ENCODE data around the gene SLC5A12. TPM values are rescaled to one million over a fixed set of nuclear protein-coding genes. Genes with fewer than 3 reads are reported as not detected.

Gene SLC5A12
- total and polyA plus RNA-seq, 8 donors = 0.08 to 0.70 (median 0.20) TPM; not detected in 3

- intact Hi-C loops (cut with DNase I) = no loop called here
- no peaks in the 10 kb centered on the region for H3K36me3 ChIP-seq
- H3K27me3 ChIP-seq = no peaks in the 10 kb centered on the region
- no peaks in the 10 kb centered on the region for H3K9me3 ChIP-seq
- H3K27ac ChIP-seq = no peak overlapping the region
- no peak overlapping the region for H3K4me3 ChIP-seq
- ATAC-seq = no peak
- no peaks in the 10 kb centered on the region for H3K4me1 ChIP-seq
- TF ChIP-seq CTCF (IDR thresholded peaks at IDR 0.05) = no peak
- no peak for DNase-seq
These were observed 25.5 kb downstream of the SLC5A12 start for GRCh38 chr11:26696330-26696729.

- intact Hi-C loops (cut with DNase I) = no loop called here
- Histone ChIP-seq H3K4me1 (no peaks in the 10 kb centered on the region), H3K27me3 (no peaks in the 10 kb centered on the region), H3K36me3 (no peaks in the 10 kb centered on the region), H3K9me3 (no peaks in the 10 kb centered on the region), H3K27ac (no peak overlapping the region), H3K4me3 (no peak overlapping the region)
- no peak for ATAC-seq
- no peak for DNase-seq
- no peak for TF ChIP-seq CTCF (IDR thresholded peaks at IDR 0.05)
These were observed 33.2 kb downstream of the SLC5A12 start for GRCh38 chr11:26688701-26689100.

GRCh38 chr11:26687351-26687750 lies 34.5 kb downstream of the SLC5A12 start:
- no peaks in the 10 kb centered on the region for H3K36me3 ChIP-seq
- no peaks in the 10 kb centered on the region for H3K27me3 ChIP-seq
- TF ChIP-seq CTCF (IDR thresholded peaks at IDR 0.05) = no peak
- ATAC-seq (no peak), DNase-seq (no peak)
- no peak overlapping the region for H3K4me3 ChIP-seq
- intact Hi-C loops (cut with DNase I) = no loop called here
- no peaks in the 10 kb centered on the region for H3K9me3 ChIP-seq
- no peaks in the 10 kb centered on the region for H3K4me1 ChIP-seq
- H3K27ac ChIP-seq = no peak overlapping the region

GRCh38 chr11:26677566-26677965 lies 44.3 kb downstream of the SLC5A12 start:
- no peaks in the 10 kb centered on the region for H3K36me3 ChIP-seq
- no peak for ATAC-seq
- H3K4me3 ChIP-seq = no peak overlapping the region
- H3K9me3 ChIP-seq = no peaks in the 10 kb centered on the region
- H3K27me3 ChIP-seq = no peaks in the 10 kb centered on the region
- TF ChIP-seq CTCF (IDR thresholded peaks at IDR 0.05) = no peak
- H3K27ac ChIP-seq = no peak overlapping the region
- intact Hi-C loops (cut with DNase I) = no loop called here
- H3K4me1 ChIP-seq = no peaks in the 10 kb centered on the region
- DNase-seq = no peak

- intact Hi-C loops (cut with DNase I) = no loop called here
These were observed 45.2 kb downstream of the SLC5A12 start for GRCh38 chr11:26676641-26677040.

More at GRCh38 chr11:26676641-26677040, 45.2 kb downstream of the SLC5A12 start:
- ATAC-seq = no peak
- H3K36me3 ChIP-seq = no peaks in the 10 kb centered on the region
- no peak for DNase-seq
- H3K27ac ChIP-seq = no peak overlapping the region
- H3K27me3 ChIP-seq = no peaks in the 10 kb centered on the region
- no peaks in the 10 kb centered on the region for H3K9me3 ChIP-seq
- TF ChIP-seq CTCF (IDR thresholded peaks at IDR 0.05) = no peak
- H3K4me3 ChIP-seq = no peak overlapping the region
- no peaks in the 10 kb centered on the region for H3K4me1 ChIP-seq

All from left lung (tissue), 10 donors.